ENCODE data around the gene MCU. TPM values are rescaled to one million over a fixed set of nuclear protein-coding genes. Genes with fewer than 3 reads are reported as not detected.

MCU gene
- polyA plus RNA-seq, 1 donor from 2014 or later: 22.9 TPM

GRCh38 chr10:72687035-72687434 is 4.9 kb upstream of the MCU start:
- Histone ChIP-seq H3K9me3 (ENCODE audit: low read length) (no peaks in the 10 kb centered on the region), H3K27me3 (ENCODE audit: insufficient read depth, low read depth, low read length) (no peaks in the 10 kb centered on the region), H3K4me3 (ENCODE audit: low read length) (no peak overlapping the region), H4K20me1 (ENCODE audit: insufficient read depth) (no peaks in the 10 kb centered on the region), H3K9me2 (ENCODE audit: insufficient read depth, low read length) (no peaks in the 10 kb centered on the region), H3F3A (ENCODE audit: insufficient read depth, low read length, poor library complexity, severe bottlenecking) (no peaks in the 10 kb centered on the region), H2AFZ (ENCODE audit: low read depth, low read length) (no peak overlapping the region), H3K79me2 (replicated peaks; ENCODE audit: insufficient read depth, low read length) (no peaks in the 10 kb centered on the region), H3K36me3 (ENCODE audit: insufficient read depth, low read length) (no peaks in the 10 kb centered on the region), H3K9ac (ENCODE audit: low read length) (no peak overlapping the region), H3K4me2 (ENCODE audit: low read length) (no peak overlapping the region), H3K27ac (ENCODE audit: low read length) (no peak overlapping the region)
- no peak for TF ChIP-seq REST (IDR thresholded peaks at IDR 0.05; ENCODE audit: borderline replicate concordance)
- no peak for TF ChIP-seq MXI1 (conservative IDR thresholded peaks at IDR 0.05; ENCODE audit: poor library complexity, severe bottlenecking)
- no peak for TF ChIP-seq POLR2AphosphoS5 (IDR thresholded peaks at IDR 0.05)
- no peak for TF ChIP-seq TAF1 (IDR thresholded peaks at IDR 0.05; ENCODE audit: low read depth)
- TF ChIP-seq SMC3 (conservative IDR thresholded peaks at IDR 0.05; ENCODE audit: poor library complexity): no peak
- no peak for TF ChIP-seq EZH2 (IDR thresholded peaks at IDR 0.05; ENCODE audit: borderline replicate concordance, insufficient read depth, low read length, poor library complexity, severe bottlenecking)
- no peak for TF ChIP-seq EP300 (conservative IDR thresholded peaks at IDR 0.05; ENCODE audit: poor library complexity, severe bottlenecking)
- no peak for TF ChIP-seq RAD21 (conservative IDR thresholded peaks at IDR 0.05)
- no peak for TF ChIP-seq CTCF (IDR thresholded peaks at IDR 0.05; ENCODE audit: poor library complexity, severe bottlenecking)

- Histone ChIP-seq H3K27ac (ENCODE audit: low read length) (no peak overlapping the region), H3K36me3 (ENCODE audit: insufficient read depth, low read length) (no peaks in the 10 kb centered on the region), H3K4me3 (ENCODE audit: low read length) (no peak overlapping the region), H3K9me3 (ENCODE audit: low read length) (no peaks in the 10 kb centered on the region), H3K27me3 (ENCODE audit: insufficient read depth, low read depth, low read length) (no peaks in the 10 kb centered on the region), H3K79me2 (replicated peaks; ENCODE audit: insufficient read depth, low read length) (peaks cover 2% of the 10 kb centered on the region), H3K9me2 (ENCODE audit: insufficient read depth, low read length) (no peaks in the 10 kb centered on the region), H4K20me1 (ENCODE audit: insufficient read depth) (no peaks in the 10 kb centered on the region), H3F3A (ENCODE audit: insufficient read depth, low read length, poor library complexity, severe bottlenecking) (no peaks in the 10 kb centered on the region), H3K9ac (ENCODE audit: low read length) (no peak overlapping the region), H3K4me2 (ENCODE audit: low read length) (no peak overlapping the region), H2AFZ (ENCODE audit: low read depth, low read length) (no peak overlapping the region)
- no peak for TF ChIP-seq RAD21 (conservative IDR thresholded peaks at IDR 0.05)
- TF ChIP-seq MXI1 (conservative IDR thresholded peaks at IDR 0.05; ENCODE audit: poor library complexity, severe bottlenecking): no peak
- no peak for TF ChIP-seq EP300 (conservative IDR thresholded peaks at IDR 0.05; ENCODE audit: poor library complexity, severe bottlenecking)
- no peak for TF ChIP-seq EZH2 (IDR thresholded peaks at IDR 0.05; ENCODE audit: borderline replicate concordance, insufficient read depth, low read length, poor library complexity, severe bottlenecking)
- no peak for TF ChIP-seq POLR2AphosphoS5 (IDR thresholded peaks at IDR 0.05)
- TF ChIP-seq SMC3 (conservative IDR thresholded peaks at IDR 0.05; ENCODE audit: poor library complexity): no peak
- no peak for TF ChIP-seq CTCF (IDR thresholded peaks at IDR 0.05; ENCODE audit: poor library complexity, severe bottlenecking)
These were observed 3.7 kb upstream of the MCU start for GRCh38 chr10:72688208-72688651.

Measured in neural cell (in vitro differentiated cells).